Measurements from ENCODE around the gene PACS1. TPM values are rescaled to one million over a fixed set of nuclear protein-coding genes. Genes with fewer than 3 reads are reported as not detected.

Gene PACS1
- total RNA-seq, 4 donors from 2014 or later, result 32.0 to 62.7 (median 51.8) TPM

GRCh38 chr11:66268244-66268951 lies 198.3 kb downstream of the PACS1 start, which contains the start of gene RAB1B:
RAB1B (plus strand) TSS chr11:66268639; CDS start chr11:66268680, 41 bp downstream.
- Histone ChIP-seq H3K27ac (peak within 1 kb of the TSS; percentile 87 to 99 (median 95)), H3K4me1 (peaks cover 0 to 37% (median 15%) of the 10 kb centered on the region in 4 donors), H3K27me3 (no peaks in the 10 kb centered on the region), H3K9me3 (no peaks in the 10 kb centered on the region), H3K36me3 (peaks cover 6 to 52% (median 9%) of the 10 kb centered on the region in 3 donors), H3K4me3 (peak within 1 kb of the TSS; percentile 67 to 95 (median 80))
- 0% methylated on average over 2 to 42 of the region's 64 CpGs for WGBS, 2 donors
- peak; percentile 55 to 99 for TF ChIP-seq EP300 (IDR thresholded peaks at IDR 0.05)
- peak; percentile 89 to 94 for TF ChIP-seq POLR2A (IDR thresholded peaks at IDR 0.05)
- TF ChIP-seq CTCF (IDR thresholded peaks at IDR 0.05), result peak in 1 of 5 experiments; percentile 29
- peak; percentile 99 for DNase-seq (ENCODE audit: low spot score in 2 of 2)

- Histone ChIP-seq H3K4me1 (peaks cover 0 to 37% (median 15%) of the 10 kb centered on the region in 4 donors), H3K9me3 (no peaks in the 10 kb centered on the region), H3K27me3 (no peaks in the 10 kb centered on the region), H3K4me3 (peak overlapping the region; percentile 67 to 95 (median 80)), H3K36me3 (peaks cover 9 to 52% (median 12%) of the 10 kb centered on the region in 3 donors), H3K27ac (peak overlapping the region; percentile 87 to 99 (median 95))
- DNase-seq (ENCODE audit: low spot score in 2 of 2), result no peak
- 3% methylated on average over 27 to 29 of the region's 32 CpGs for WGBS, 2 donors
- TF ChIP-seq CTCF (IDR thresholded peaks at IDR 0.05) (no peak), POLR2A (IDR thresholded peaks at IDR 0.05) (no peak), EP300 (IDR thresholded peaks at IDR 0.05) (no peak)
Measured at GRCh38 chr11:66268952-66269905, 199.2 kb downstream of the PACS1 start.

- Histone ChIP-seq H3K4me1 (peaks cover 0 to 27% (median 13%) of the 10 kb centered on the region in 4 donors), H3K4me3 (no peak overlapping the region), H3K27ac (no peak overlapping the region), H3K9me3 (no peaks in the 10 kb centered on the region), H3K36me3 (peaks cover 9 to 57% (median 12%) of the 10 kb centered on the region in 3 donors), H3K27me3 (no peaks in the 10 kb centered on the region)
- WGBS, 2 donors, result 86 to 90% methylated on average over 7 of the region's 7 CpGs
- TF ChIP-seq CTCF (IDR thresholded peaks at IDR 0.05) (no peak), POLR2A (IDR thresholded peaks at IDR 0.05) (no peak), EP300 (IDR thresholded peaks at IDR 0.05) (no peak)
- no peak for DNase-seq (ENCODE audit: low spot score in 2 of 2)
Measured at GRCh38 chr11:66271816-66272215, 201.7 kb downstream of the PACS1 start.

- Histone ChIP-seq H3K4me3 (no peak overlapping the region), H3K27ac (no peak overlapping the region), H3K36me3 (peaks cover 9 to 60% (median 12%) of the 10 kb centered on the region in 3 donors), H3K27me3 (no peaks in the 10 kb centered on the region), H3K4me1 (peaks cover 0 to 29% (median 13%) of the 10 kb centered on the region in 4 donors), H3K9me3 (no peaks in the 10 kb centered on the region)
- TF ChIP-seq EP300 (IDR thresholded peaks at IDR 0.05) (no peak), CTCF (IDR thresholded peaks at IDR 0.05) (no peak), POLR2A (IDR thresholded peaks at IDR 0.05) (no peak)
- 90 to 91% methylated on average over 2 of the region's 2 CpGs for WGBS, 2 donors
- no peak for DNase-seq (ENCODE audit: low spot score in 2 of 2)
Measured at GRCh38 chr11:66272596-66272995, 202.5 kb downstream of the PACS1 start.
